ENCODE results near the gene ATF7IP.
A peak's percentile ranks its signal among the peaks of the same experiment; 100 is the strongest.

ATF7IP gene

GRCh38 chr12:14417715-14418114, 52.2 kb downstream of the ATF7IP start:
- DNase-seq = peak; percentile 87

GRCh38 chr12:14418451-14418890, 53.0 kb downstream of the ATF7IP start:
- DNase-seq = no peak

GRCh38 chr12:14422516-14423230, 57.2 kb downstream of the ATF7IP start:
- DNase-seq = no peak

GRCh38 chr12:14424545-14424944, 59.1 kb downstream of the ATF7IP start:
- no peak for DNase-seq

- no peak for DNase-seq
Measured at GRCh38 chr12:14426792-14427191, 61.3 kb downstream of the ATF7IP start.

GRCh38 chr12:14427929-14428328, 62.4 kb downstream of the ATF7IP start:
- no peak for DNase-seq

GRCh38 chr12:14430394-14430986, 65.0 kb downstream of the ATF7IP start:
- no peak for DNase-seq

GRCh38 chr12:14431975-14432374, 66.5 kb downstream of the ATF7IP start:
- no peak for DNase-seq

- no peak for DNase-seq
Measured at GRCh38 chr12:14435627-14436026, 70.1 kb downstream of the ATF7IP start.

GRCh38 chr12:14442221-14442881, 76.9 kb downstream of the ATF7IP start:
- DNase-seq = no peak

GRCh38 chr12:14443531-14443930, 78.0 kb downstream of the ATF7IP start:
- DNase-seq = no peak

GRCh38 chr12:14450479-14450878, 85.0 kb downstream of the ATF7IP start:
- no peak for DNase-seq

- no peak for DNase-seq
Measured at GRCh38 chr12:14452336-14452735, 86.9 kb downstream of the ATF7IP start.

- DNase-seq = no peak
Measured at GRCh38 chr12:14452865-14453264, 87.4 kb downstream of the ATF7IP start.

- peak; percentile 30 for DNase-seq
Measured at GRCh38 chr12:14454098-14454907, 88.8 kb downstream of the ATF7IP start.

GRCh38 chr12:14460212-14460841, 94.8 kb downstream of the ATF7IP start:
- no peak for DNase-seq

- DNase-seq = no peak
Measured at GRCh38 chr12:14471497-14471896, 106.0 kb downstream of the ATF7IP start.

GRCh38 chr12:14473707-14474287, 108.3 kb downstream of the ATF7IP start:
- DNase-seq = no peak

- no peak for DNase-seq
Measured at GRCh38 chr12:14479004-14479403, 113.5 kb downstream of the ATF7IP start.

GRCh38 chr12:14481201-14481600, 115.7 kb downstream of the ATF7IP start:
- no peak for DNase-seq

GRCh38 chr12:14482361-14482760, 116.9 kb downstream of the ATF7IP start:
- DNase-seq = no peak

GRCh38 chr12:14482886-14483285, 117.4 kb downstream of the ATF7IP start:
- DNase-seq = no peak

Data from CD4-positive, alpha-beta T cell treated with Interleukin-15 for 1 hour (primary cell).